Endothelial cell of umbilical vein (primary cell): Measurements from ENCODE around the gene ANKRD34A. TPM values are rescaled to one million over a fixed set of nuclear protein-coding genes. Genes with fewer than 3 reads are reported as not detected.

ENCODE experiments used
- BruUV-seq: library from RNA; stranded (reverse); fragments of 400-500 nt; replicated peaks from 2 replicates; lab custom pipeline; 2021; lab: Mats Ljungman, UMichigan
- CTCF ChIA-PET: fragments of 300-600, 350-600 bp; sonication (Branson Sonifier 250); formaldehyde crosslinking; loops from one replicate; lab custom pipeline; 2021; ENCODE audit warnings: antibody characterized with exemption, inconsistent platforms; lab: Charles Lee
- POLR2A ChIA-PET: fragments of 300-600, 350-600 bp; sonication (Branson Sonifier 250); formaldehyde crosslinking; loops from one replicate; lab custom pipeline; 2021; ENCODE audit warnings: antibody characterized with exemption, inconsistent platforms; lab: Charles Lee
- DNase-seq: peaks from one replicate; pipeline ENCODE4 v3.0.0-alpha.2; 2011; ENCODE audit warnings: low read depth, low spot score
- FAIRE-seq: peaks from 2 replicates; lab custom pipeline; 2011; peaks lifted over from hg19 to GRCh38; lab: Jason Lieb, UNC
- H2AFZ ChIP-seq: 2 replicates; pipeline ENCODE4 v1.6.0; 2012; ENCODE audit warnings: low read depth, low read length, control low read depth, inconsistent platforms
- H3K27ac ChIP-seq: 2 replicates; pipeline ENCODE4 v1.5.1; 2011; ENCODE audit warnings: low read depth, mild to moderate bottlenecking, control low read depth, low read length, moderate library complexity; ENCODE audit not compliant: insufficient read depth
- H3K27me3 ChIP-seq, 2 experiments: 2 replicates each; pipeline versions ENCODE4 v1.6.0 to v1.6.1; 2011; ENCODE audit warnings: low read length in 2 of 2, mixed read lengths in 1 of 2; ENCODE audit not compliant: control insufficient read depth in 2 of 2, insufficient read depth in 2 of 2
- H3K36me3 ChIP-seq, 2 experiments: 2 replicates in 1 of 2; 3 replicates in 1 of 2; pipeline ENCODE4 v1.5.1; 2011; ENCODE audit warnings: low read length in 2 of 2, mild to moderate bottlenecking in 1 of 2, moderate library complexity in 1 of 2; ENCODE audit not compliant: control insufficient read depth in 2 of 2, insufficient read depth in 2 of 2; ENCODE audit errors: extremely low read depth in 1 of 2
- H3K4me1 ChIP-seq: 3 replicates; pipeline ENCODE4 v1.5.1; 2011; ENCODE audit warnings: mild to moderate bottlenecking, low read length; ENCODE audit not compliant: control insufficient read depth, insufficient read depth; ENCODE audit errors: extremely low read depth
- H3K4me2 ChIP-seq: 2 replicates; pipeline ENCODE4 v1.6.1; 2011; ENCODE audit warnings: low read length, control low read depth, mixed read lengths; ENCODE audit not compliant: insufficient read depth
- H3K4me3 ChIP-seq, 3 experiments: fragments of 200-600 bp in 1 of 3; sonication (generic), shearing (Covaris generic) in 1 of 3; replicated peaks in 1 of 3; 2 replicates each; pipeline ENCODE4 v1.5.1; 2011 to 2016; ENCODE audit warnings: control low read depth in 3 of 3, low read length in 3 of 3, mild to moderate bottlenecking in 2 of 3, inconsistent platforms in 1 of 3, low read depth in 1 of 3, moderate library complexity in 1 of 3; ENCODE audit not compliant: insufficient read depth in 1 of 3
- H3K79me2 ChIP-seq: 2 replicates; pipeline ENCODE4 v1.6.0; 2012; ENCODE audit warnings: low read length, inconsistent platforms; ENCODE audit not compliant: control insufficient read depth, insufficient read depth
- H3K9ac ChIP-seq: replicated peaks from 2 replicates; pipeline ENCODE3; 2011; ENCODE audit warnings: low read length, control low read depth; ENCODE audit not compliant: insufficient read depth; ENCODE audit errors: extremely low read depth
- H3K9me1 ChIP-seq: replicated peaks from 3 replicates; pipeline ENCODE4 v1.6.0; 2011; ENCODE audit warnings: mild to moderate bottlenecking, low read length; ENCODE audit not compliant: control insufficient read depth, insufficient read depth; ENCODE audit errors: extremely low read depth
- H3K9me3 ChIP-seq: replicated peaks from 2 replicates; pipeline ENCODE4 v1.5.1; 2012; ENCODE audit warnings: low read length, inconsistent platforms; ENCODE audit not compliant: control insufficient read depth, insufficient read depth
- H4K20me1 ChIP-seq: replicated peaks from 2 replicates; pipeline ENCODE3; 2011; ENCODE audit warnings: mild to moderate bottlenecking, low read length; ENCODE audit not compliant: control insufficient read depth, insufficient read depth; ENCODE audit errors: extremely low read depth
- CTCF ChIP-seq, 2 donors: IDR thresholded peaks; 1 replicate in 1 of 2; 2 replicates in 1 of 2; pipeline ENCODE4 v1.5.1; 2011; ENCODE audit warnings: low read length in 2 of 2, mild to moderate bottlenecking in 2 of 2, moderate library complexity in 2 of 2, control low read depth in 1 of 2, inconsistent platforms in 1 of 2, low read depth in 1 of 2; ENCODE audit not compliant: insufficient read depth in 1 of 2; ENCODE audit errors: extremely low read depth in 1 of 2
- EZH2 ChIP-seq: IDR thresholded peaks from 2 replicates; pipeline ENCODE4 v1.6.1; 2012; ENCODE audit warnings: borderline replicate concordance, low read depth, mild to moderate bottlenecking, moderate library complexity, low read length, inconsistent platforms; ENCODE audit not compliant: severe bottlenecking
- FOS ChIP-seq: IDR thresholded peaks from 2 replicates; pipeline ENCODE4 v1.6.1; 2011; ENCODE audit warnings: mild to moderate bottlenecking, low read length, moderate library complexity, borderline replicate concordance; ENCODE audit not compliant: insufficient read depth
- GATA2 ChIP-seq: IDR thresholded peaks from 2 replicates; pipeline ENCODE4 v1.7.0; 2011; ENCODE audit warnings: low read depth, mild to moderate bottlenecking, moderate library complexity, mixed read lengths, low read length; ENCODE audit not compliant: insufficient read length, insufficient read depth
- JUN ChIP-seq: IDR thresholded peaks from 2 replicates; pipeline ENCODE4 v1.6.1; 2011; ENCODE audit warnings: borderline replicate concordance, low read depth; ENCODE audit not compliant: insufficient read length, insufficient read depth
- MAX ChIP-seq: IDR thresholded peaks from 2 replicates; pipeline ENCODE4 v1.6.1; 2011; ENCODE audit not compliant: insufficient read depth, insufficient read length
- MYC ChIP-seq: IDR thresholded peaks from one replicate; pipeline ENCODE4 v1.6.1; 2011; ENCODE audit warnings: mild to moderate bottlenecking, low read depth, low read length
- POLR2A ChIP-seq: IDR thresholded peaks from 2 replicates; pipeline ENCODE4 v1.6.1; 2012; ENCODE audit warnings: low read depth, mild to moderate bottlenecking, control low read depth, low read length
- POLR2AphosphoS5 ChIP-seq: IDR thresholded peaks from 2 replicates; pipeline ENCODE4 v1.6.1; 2012; ENCODE audit warnings: low read depth, mild to moderate bottlenecking, control low read depth, low read length, moderate library complexity; ENCODE audit not compliant: insufficient read depth
- dilution Hi-C: fragments of 300-500 bp; cut with MboI; formaldehyde crosslinking; loops from one replicate; pipeline ENCODE4 v1.15.0; 2019; ENCODE audit warnings: low sequenced_read_pairs; ENCODE audit not compliant: extremely low pct_ligation_motif_present
- intact Hi-C: fragments of 100-400 bp; cut with micrococcal nuclease; formaldehyde crosslinking; loops from one replicate; pipeline ENCODE4 v1.10.0; 2022
- polyA plus RNA-seq, 4 experiments: library from polyadenylated mRNA; depleted of rRNA in 3 of 4; stranded (reverse) in 3 of 4; unstranded in 1 of 4; fragments of >200 nt; gene quantifications; 2 replicates each; pipeline versions ENCODE4 v1.2.1 to v1.2.3, GENCODE V29; 2011 to 2012; ENCODE audit warnings: missing spikeins in 1 of 4
- total RNA-seq: library from RNA; stranded (reverse); gene quantifications from 2 replicates; pipeline ENCODE4 v1.2.3, GENCODE V29; 2021

ANKRD34A gene
- total and polyA plus RNA-seq, 2 donors (not counting 3 experiments of a cell fraction or from before 2014, with no cell fraction given) = 0.24 to 0.43 TPM

GRCh38 chr1:145917595-145917994 is 46.8 kb downstream of the ANKRD34A start:
- H3K27ac ChIP-seq = no peak overlapping the region
- H3K36me3 ChIP-seq = peaks cover 2 to 3% of the 10 kb centered on the region in 2 experiments
- H4K20me1 ChIP-seq = no peaks in the 10 kb centered on the region
- no peak overlapping the region for H2AFZ ChIP-seq
- peaks cover 16% of the 10 kb centered on the region for H3K4me1 ChIP-seq
- ChIA-PET POLR2A (interaction anchor here (1.5 kb wide), 1 partner anchor 10 kb away, joined by 3 read pairs; the partner anchor contains the start of gene RBM8A), CTCF (no interaction called here)
- intact Hi-C loops (no loop called here), dilution Hi-C loops (no loop called here)
- peak overlapping the region; percentile 45 to 77 (median 62) for H3K4me3 ChIP-seq
- FAIRE-seq (no peak), DNase-seq (no peak)
- TF ChIP-seq POLR2A (no peak), POLR2AphosphoS5 (no peak), CTCF (IDR thresholded peaks at IDR 0.05; ENCODE audit: extremely low read depth in 1 of 2, insufficient read depth in 1 of 2, low read depth in 1 of 2, low read length in 2 of 2) (no peak), JUN (no peak), MYC (no peak), EZH2 (no peak), GATA2 (no peak), FOS (no peak), MAX (no peak)
- no peaks in the 10 kb centered on the region for H3K9me1 ChIP-seq
- BruUV-seq = no TSS peak
- no peaks in the 10 kb centered on the region for H3K9me3 ChIP-seq
- H3K9ac ChIP-seq = peak overlapping the region; percentile 76
- H3K79me2 ChIP-seq = peaks cover 7% of the 10 kb centered on the region
- peak overlapping the region; percentile 61 for H3K4me2 ChIP-seq
- no peaks in the 10 kb centered on the region for H3K27me3 ChIP-seq
